HG03039 (cell line): Measurements from ENCODE around the gene KCNJ10.
"Not testable (repeated sequence)": the region's sequence is repeated elsewhere in the genome, so short reads cannot be mapped to it uniquely, and the experiment has no call there.

ENCODE experiments used
- ATAC-seq: cut with Tn5 transposase; IDR thresholded peaks from one replicate; pipeline ENCODE4 v1.9.1; 2021; ENCODE audit warnings: mild to moderate bottlenecking, moderate library complexity; ENCODE audit not compliant: unreplicated experiment

Gene KCNJ10

DNA sequence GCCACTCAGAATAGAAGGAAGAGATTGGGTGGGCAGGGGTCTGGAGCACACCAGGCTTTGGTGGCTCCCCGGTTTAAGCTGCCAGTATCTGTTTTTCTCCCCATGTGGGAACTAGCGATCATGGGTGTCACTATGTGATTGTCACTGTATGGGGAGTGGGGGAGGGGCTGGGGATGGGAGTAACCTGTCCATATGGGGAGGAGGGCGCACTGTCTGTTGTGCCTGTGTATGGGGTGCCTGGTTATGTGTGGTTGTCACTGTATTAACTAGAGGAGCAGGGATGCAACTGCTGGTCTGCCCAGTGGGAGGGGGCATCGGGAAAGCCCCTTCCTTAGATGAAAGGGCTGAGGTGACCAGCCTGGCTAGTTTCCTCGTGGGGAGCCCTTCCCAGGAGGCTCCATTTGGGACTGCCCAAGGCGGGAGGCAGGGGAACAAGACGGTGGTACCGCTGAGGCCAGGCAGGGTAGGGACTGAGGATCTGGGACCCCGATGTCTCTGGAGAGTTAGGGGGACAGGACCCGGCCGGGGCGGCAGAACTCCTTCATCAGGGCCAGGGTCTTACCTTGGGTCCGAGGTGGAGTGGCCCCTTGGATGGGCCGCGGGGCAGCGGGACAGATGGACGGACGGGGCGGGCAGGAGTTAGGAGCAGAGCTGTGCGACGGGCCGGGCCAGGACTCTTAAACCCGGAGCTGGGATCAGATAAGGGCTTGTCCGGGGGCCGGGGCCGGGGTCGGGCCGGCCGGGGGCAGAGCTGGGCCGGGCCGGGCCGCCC is at the start of gene KCNJ10:
Gene KCNJ10, minus strand, starts transcription at position 701 of the 772 bp plus-strand sequence. CDS start 27,628 bp downstream, outside the sequence.
- no peak for ATAC-seq

- no peak for ATAC-seq
Observed at GRCh38 chr1:160118928-160119327, 49.0 kb upstream of the KCNJ10 start.

- ATAC-seq = no peak
Observed at GRCh38 chr1:160117709-160118183, 47.8 kb upstream of the KCNJ10 start.

DNA sequence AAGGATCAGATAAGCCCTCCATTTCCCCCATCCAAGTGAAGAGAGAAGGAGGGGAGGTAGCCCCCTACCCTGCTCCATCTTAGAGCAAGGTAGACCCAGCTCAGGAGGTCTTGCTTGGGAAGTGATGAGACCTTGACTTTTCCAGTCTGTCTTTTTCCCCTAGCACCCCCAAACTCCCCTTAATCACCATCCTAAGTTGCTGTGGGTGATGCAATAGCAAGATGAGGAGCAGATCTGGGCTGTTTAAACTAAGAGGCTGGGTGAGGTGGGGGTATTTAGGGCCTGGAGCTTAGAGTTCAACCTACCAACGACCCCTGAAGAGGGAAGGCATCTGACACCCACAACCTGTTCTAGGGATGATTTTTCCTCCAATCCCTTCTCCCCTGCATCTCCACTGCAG is 47.3 kb upstream of the KCNJ10 start:
- no peak for ATAC-seq

DNA sequence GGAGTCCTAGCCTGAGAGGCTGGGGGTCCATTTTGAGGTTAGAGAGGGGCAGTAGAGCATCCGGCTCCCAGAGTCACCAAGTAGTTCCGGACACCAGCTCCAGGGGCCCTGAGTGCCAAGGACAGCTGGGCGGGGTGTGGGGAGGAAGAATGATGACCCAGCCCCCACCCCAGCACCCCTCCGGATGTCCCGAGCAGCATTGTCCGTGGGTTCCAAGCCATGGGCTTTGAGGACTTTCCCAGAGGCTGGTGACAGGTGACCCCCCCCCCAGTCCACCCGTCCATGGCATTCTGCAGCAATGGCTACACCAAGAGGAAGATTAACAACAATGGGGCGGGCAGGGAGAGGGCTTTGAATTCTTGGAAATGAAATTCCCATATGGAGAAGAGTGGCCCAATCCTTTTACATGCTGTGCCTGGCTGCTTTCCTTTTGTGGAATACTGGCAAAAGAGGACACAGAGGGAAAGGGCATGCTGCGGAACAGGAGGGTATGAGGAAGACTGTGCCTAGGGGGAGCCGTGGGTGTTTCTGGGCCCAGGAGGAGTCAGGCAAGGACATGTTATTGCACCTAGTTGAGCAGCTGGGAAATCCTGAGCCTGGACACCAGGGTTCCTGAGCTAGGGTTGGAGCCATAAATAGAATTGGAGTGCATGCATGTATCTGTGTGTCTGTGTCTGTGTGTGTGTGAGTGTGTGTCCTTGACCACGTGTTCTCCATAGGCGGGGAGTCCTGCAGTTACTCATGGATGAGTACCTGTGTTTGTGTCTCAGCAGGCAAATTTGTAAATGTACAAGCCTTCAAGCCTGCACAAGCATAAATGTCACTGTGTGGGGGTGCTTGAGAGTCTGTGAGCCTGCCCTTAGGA is 46.6 kb upstream of the KCNJ10 start:
- ATAC-seq = no peak

DNA sequence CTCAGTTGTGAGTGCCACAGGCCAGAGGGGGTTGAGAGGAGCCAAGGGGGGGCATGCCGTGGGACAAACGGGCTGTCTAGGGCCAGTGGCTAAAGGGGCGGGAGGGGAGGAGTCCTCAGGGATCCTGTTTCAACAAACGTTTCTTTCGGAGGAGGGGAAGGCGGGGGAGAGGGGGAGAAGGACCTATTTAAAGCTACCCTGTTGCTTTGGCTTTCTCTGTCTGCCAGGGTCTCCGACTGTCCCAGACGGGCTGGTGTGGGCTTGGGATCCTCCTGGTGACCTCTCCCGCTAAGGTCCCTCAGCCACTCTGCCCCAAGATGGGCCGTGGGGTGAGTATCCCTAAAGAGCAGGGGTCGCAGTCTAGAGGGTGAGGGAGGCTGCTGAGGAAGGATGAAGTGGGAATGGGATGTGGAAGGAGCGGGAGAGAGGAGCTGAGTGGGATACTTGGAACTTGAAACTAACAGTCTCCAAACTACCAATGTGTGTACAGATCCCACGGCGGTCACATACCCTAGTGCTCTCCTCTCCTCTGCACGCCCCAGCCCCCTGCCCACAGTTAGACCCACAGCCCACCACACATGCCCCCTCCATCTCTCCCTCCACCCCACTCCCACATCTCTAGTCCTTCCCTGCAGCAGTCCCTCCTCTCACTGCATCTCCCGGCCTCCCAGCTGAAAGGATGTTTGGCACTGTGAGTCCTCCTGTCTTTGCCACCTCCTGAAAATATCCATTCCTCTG is 45.8 kb upstream of the KCNJ10 start, which contains the start of gene ATP1A2:
Gene ATP1A2, plus strand, starts transcription at position 215 of the 738 bp plus-strand sequence. Its CDS starts 103 bp downstream, at position 318.
- no peak for ATAC-seq

GRCh38 chr1:160114085-160114484 is 44.1 kb upstream of the KCNJ10 start:
- no peak for ATAC-seq

- ATAC-seq = no peak
Observed at GRCh38 chr1:160113407-160113806, 43.4 kb upstream of the KCNJ10 start.

GRCh38 chr1:160112357-160112756 is 42.4 kb upstream of the KCNJ10 start:
- ATAC-seq = no peak

DNA sequence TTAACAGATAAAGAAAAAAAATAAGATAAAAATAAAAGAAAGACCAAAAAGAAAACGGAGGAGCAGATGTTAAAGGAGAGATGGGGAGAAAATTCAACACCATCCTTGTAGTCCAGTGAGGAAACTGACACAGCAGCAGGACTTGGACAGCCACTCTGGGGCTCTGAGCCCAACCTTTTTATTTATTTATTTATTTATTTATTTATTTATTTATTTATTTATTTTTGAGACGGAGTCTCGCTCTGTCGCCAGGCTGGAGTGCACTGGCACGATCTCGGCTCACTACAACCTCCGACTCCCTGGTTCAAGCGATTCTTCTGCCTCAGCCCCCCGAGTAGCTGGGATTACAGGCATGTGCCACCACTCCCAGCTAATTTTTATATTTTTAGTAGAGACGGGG is 41.5 kb upstream of the KCNJ10 start:
- not testable (repeated sequence) for ATAC-seq

- ATAC-seq = no peak
Observed at GRCh38 chr1:160109686-160110085, 39.7 kb upstream of the KCNJ10 start.

DNA sequence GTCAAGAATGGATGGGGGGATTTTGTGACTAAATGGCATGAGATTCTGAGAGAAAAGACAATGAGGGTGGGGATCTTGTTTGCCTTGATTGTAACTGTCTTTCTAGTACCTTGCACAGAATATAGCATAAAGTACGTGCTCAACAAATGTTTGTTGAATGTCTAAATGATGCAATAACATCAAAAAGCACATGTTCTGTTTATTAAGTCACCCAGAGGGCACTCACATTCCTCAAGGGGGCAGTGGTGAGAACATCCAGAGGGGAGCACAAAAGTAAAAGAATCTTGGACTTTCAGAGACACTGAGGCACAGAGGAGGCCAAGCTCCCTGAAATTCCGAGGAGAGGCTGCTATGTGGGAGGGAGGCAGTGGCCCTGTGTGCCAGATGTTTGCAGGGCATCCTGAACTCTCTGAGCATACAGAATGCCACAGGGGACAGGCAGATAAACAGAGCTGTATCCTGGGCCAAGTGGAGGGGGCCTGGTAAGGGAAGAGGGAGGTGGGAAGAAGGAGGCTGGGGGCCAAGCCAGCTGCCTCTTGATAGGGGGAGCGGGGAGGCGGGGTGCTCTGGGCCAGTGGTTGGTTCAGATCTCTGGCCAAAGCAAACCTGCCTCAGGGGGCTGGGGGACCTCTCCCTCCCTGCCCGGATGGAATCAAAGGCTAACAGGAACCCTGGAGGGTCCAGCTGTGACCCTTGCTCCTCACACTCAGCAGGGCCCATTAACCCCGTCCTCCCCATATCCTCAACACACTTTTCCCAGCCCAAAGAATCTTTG is 39.1 kb upstream of the KCNJ10 start:
- ATAC-seq = no peak

GRCh38 chr1:160107512-160107911 is 37.6 kb upstream of the KCNJ10 start:
- ATAC-seq = no peak

DNA sequence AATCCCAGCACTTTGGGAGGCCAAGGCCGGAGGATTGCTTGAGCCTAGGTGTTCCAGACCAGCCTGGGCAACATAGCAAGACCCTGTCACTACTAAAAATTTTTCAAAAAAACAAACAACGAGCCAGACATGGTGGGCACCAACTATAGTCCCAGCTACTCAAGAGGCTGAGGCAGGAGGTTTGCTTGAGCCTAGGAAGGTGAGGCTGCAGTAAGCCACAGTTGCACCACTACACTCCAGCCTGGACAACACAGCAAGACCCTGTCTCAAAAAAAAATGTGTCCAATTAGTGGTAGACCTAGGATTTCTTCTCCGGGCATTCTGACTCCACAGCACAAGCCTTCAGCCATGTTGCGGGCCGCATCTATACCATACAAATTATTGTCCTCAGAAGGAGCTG is 35.2 kb upstream of the KCNJ10 start:
- no peak for ATAC-seq

GRCh38 chr1:160104486-160104885 is 34.5 kb upstream of the KCNJ10 start:
- no peak for ATAC-seq

- no peak for ATAC-seq
Observed at GRCh38 chr1:160103658-160104408, 33.9 kb upstream of the KCNJ10 start.

- ATAC-seq = no peak
Observed at GRCh38 chr1:160101717-160102522, 32.0 kb upstream of the KCNJ10 start.

- ATAC-seq = peak; percentile 18
Observed at GRCh38 chr1:160101037-160101716, 31.2 kb upstream of the KCNJ10 start.
